Heart right ventricle (tissue), 16 donors: ENCODE data around the gene SMIM12. TPM values are rescaled to one million over a fixed set of nuclear protein-coding genes. Genes with fewer than 3 reads are reported as not detected.

ENCODE experiments used
- ATAC-seq, 8 donors: fragments of 200-7000 bp; cut with Tn5 transposase; one replicate each; pipeline ENCODE4 v1.9.1; 2020; ENCODE audit warnings: mild to moderate bottlenecking in 8 of 8, moderate library complexity in 8 of 8, moderate number of reproducible peaks in 1 of 8
- DNase-seq, 2 donors: peaks; one replicate each; pipeline ENCODE4 v3.0.0-alpha.2; 2020
- H3K27ac ChIP-seq, 10 donors: fragments of 200-600 bp; sonication (generic) in 2 of 10; one replicate each; pipeline versions ENCODE4 v1.5.0 to v1.8.0; 2020 to 2022; ENCODE audit warnings: mild to moderate bottlenecking in 3 of 10
- H3K27me3 ChIP-seq, 7 donors: fragments of 200-600 bp; one replicate each; pipeline ENCODE4 v1.8.0; 2021 to 2022; ENCODE audit warnings: mild to moderate bottlenecking in 2 of 7
- H3K36me3 ChIP-seq, 9 donors: fragments of 200-600 bp; sonication (generic) in 1 of 9; one replicate each; pipeline versions ENCODE4 v1.5.0 to v1.8.0; 2020 to 2022; ENCODE audit warnings: mild to moderate bottlenecking in 2 of 9
- H3K4me1 ChIP-seq, 9 donors: fragments of 200-600 bp; sonication (generic) in 1 of 9; one replicate each; pipeline versions ENCODE4 v1.5.0 to v1.8.0; 2020 to 2022; ENCODE audit warnings: mild to moderate bottlenecking in 4 of 9
- H3K4me3 ChIP-seq, 10 donors: fragments of 200-600 bp; sonication (generic) in 2 of 10; one replicate each; pipeline versions ENCODE4 v1.5.0 to v1.8.0; 2020 to 2022; ENCODE audit warnings: mild to moderate bottlenecking in 7 of 10, moderate library complexity in 2 of 10
- H3K9me3 ChIP-seq, 11 donors: fragments of 200-600 bp in 10 of 11; sonication (generic) in 2 of 11; one replicate each; pipeline versions ENCODE4 v1.5.0 to v1.8.0; 2013 to 2022; ENCODE audit warnings: mild to moderate bottlenecking in 2 of 11, control low read depth in 1 of 11, moderate library complexity in 1 of 11
- WGBS, 2 donors: extraction: QIAGEN DNeasy Blood & Tissue Kit; methylation state at CpG; one replicate each; pipeline ENCODE4 v1.1.7; 2013; ENCODE audit warnings: inconsistent platforms in 1 of 2; 5-methylcytosine and 5-hydroxymethylcytosine counted together
- intact Hi-C, 10 donors: fragments of 100-400 bp; cut with DNase I; formaldehyde crosslinking; loops; one replicate each; pipeline versions ENCODE4 v1.11.1 to v1.14.2; 2022
- polyA plus RNA-seq, 2 donors: library from polyadenylated mRNA; stranded (reverse); fragments of 200-250 nt; gene quantifications; one replicate each; pipeline ENCODE4 v1.2.3, GENCODE V29; 2013
- total RNA-seq, 10 donors: library from RNA; stranded (reverse); fragmentation: NEBNext Ultra II Directional in 3 of 10; extraction: Animal tissue kit (Norgen Biotek cat#: 25700) in 3 of 10; gene quantifications; one replicate each; pipeline versions ENCODE4 v1.2.1 to v1.2.4, GENCODE V29; 2021 to 2023
- TF ChIP-seq, protein P1 (sequence below), 9 donors: fragments of 200-600 bp; sonication (generic) in 2 of 9; IDR thresholded peaks; one replicate each; pipeline versions ENCODE4 v1.5.0 to v1.8.0; 2021 to 2022; ENCODE audit warnings: antibody characterized with exemption in 9 of 9, mild to moderate bottlenecking in 5 of 9, moderate library complexity in 1 of 9
- donor health status: Arrhythmogenic right ventricular cardiomyopathy.
- donor health status: ischemic (EF 13 %, LVEDD 7.1; RV severe dilation, severe dysfunction).
- donor health status: healthy with polysubstance abuse.
- donor health status: DM: no; HTN: yes; CAD: no.
- donor health status: DM: no; HTN: no; CAD: no.
- donor health status: ischemic (EF 25% LVEDD 6.9; RV normal size, moderate dysfunction).
- donor health status: ischemic (EF 25% LVEDD 5.7; RV mildly dilated, moderate dysfunction).
- donor health status: healthy.
- donor health status: DM: yes; HTN: yes; CAD: no.
- donor health status: Ischemic cardiomyopathy.
- donor health status: ischemic (EF 35%, LVEDD 5.7; RV mildly dilated, moderate dysfunction).
- donor health status: nonischemic (EF 11% LVEDD 7.7; RV severe dilation, severe dysfunction).
- donor health status: DM: yes; HTN: yes; CAD: no.
- donor health status: PGD.
- donor health status: ischemic (EF 29% LVEDD 5.4; RV normal size, mild dysfunction).
- donor health status: nonischemic (EF 23%, LVEDD 6.1; RV moderate dilation, normal function).

SMIM12 gene
- total and polyA plus RNA-seq, 12 donors: 9.7 to 78.1 (median 43.7) TPM

- Histone ChIP-seq H3K9me3 (peaks cover 0 to 6% (median 0%) of the 10 kb centered on the region in 11 donors), H3K36me3 (no peaks in the 10 kb centered on the region), H3K27me3 (peaks cover 0 to 87% (median 76%) of the 10 kb centered on the region in 7 donors), H3K4me1 (no peaks in the 10 kb centered on the region), H3K4me3 (no peak overlapping the region), H3K27ac (no peak overlapping the region)
- DNase-seq (no peak), ATAC-seq (no peak)
- TF ChIP-seq, protein P1, sequence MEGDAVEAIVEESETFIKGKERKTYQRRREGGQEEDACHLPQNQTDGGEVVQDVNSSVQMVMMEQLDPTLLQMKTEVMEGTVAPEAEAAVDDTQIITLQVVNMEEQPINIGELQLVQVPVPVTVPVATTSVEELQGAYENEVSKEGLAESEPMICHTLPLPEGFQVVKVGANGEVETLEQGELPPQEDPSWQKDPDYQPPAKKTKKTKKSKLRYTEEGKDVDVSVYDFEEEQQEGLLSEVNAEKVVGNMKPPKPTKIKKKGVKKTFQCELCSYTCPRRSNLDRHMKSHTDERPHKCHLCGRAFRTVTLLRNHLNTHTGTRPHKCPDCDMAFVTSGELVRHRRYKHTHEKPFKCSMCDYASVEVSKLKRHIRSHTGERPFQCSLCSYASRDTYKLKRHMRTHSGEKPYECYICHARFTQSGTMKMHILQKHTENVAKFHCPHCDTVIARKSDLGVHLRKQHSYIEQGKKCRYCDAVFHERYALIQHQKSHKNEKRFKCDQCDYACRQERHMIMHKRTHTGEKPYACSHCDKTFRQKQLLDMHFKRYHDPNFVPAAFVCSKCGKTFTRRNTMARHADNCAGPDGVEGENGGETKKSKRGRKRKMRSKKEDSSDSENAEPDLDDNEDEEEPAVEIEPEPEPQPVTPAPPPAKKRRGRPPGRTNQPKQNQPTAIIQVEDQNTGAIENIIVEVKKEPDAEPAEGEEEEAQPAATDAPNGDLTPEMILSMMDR (IDR thresholded peaks at IDR 0.05): no peak
- intact Hi-C loops: loop anchor here in 1 of 10 donors (10.0 kb wide), 1 partner anchor 98 kb away; no protein-coding TSS in a partner anchor
- WGBS, 2 donors: 77 to 83% methylated on average over 7 of the region's 7 CpGs
Measured at GRCh38 chr1:34876406-34876805, 16.9 kb upstream of the SMIM12 start.

DNA sequence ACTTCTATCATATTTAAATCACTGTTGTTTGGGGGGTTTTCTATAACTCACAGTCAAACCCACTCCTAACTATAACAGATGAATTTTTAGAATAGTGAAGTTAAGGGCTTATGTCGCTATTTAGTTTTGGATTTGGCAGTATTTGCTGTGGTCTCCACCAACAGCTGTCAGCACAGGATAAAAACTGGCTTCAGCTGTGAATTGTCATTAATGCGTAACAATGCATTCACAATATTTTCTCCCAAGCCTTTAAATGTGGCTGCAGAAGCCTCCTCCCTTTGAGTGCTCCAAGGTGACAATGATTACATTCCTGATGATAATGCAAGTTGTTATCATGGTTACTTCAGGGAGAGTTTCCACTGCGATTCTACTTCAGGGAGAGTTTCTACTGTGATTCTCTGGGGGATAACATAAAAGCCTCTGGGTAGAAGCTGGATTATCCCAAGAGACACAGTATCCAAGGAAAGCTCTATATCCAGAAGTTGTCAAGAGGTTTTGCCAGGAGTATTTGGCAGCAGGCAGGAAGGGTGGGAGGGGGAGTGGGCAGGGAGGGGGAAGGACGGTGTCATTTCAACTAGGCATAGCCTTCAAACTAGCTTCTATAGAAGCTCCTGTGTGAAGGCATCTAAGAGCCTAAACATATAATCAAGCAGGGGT lies 14.9 kb upstream of the SMIM12 start:
- TF ChIP-seq, protein P1 (IDR thresholded peaks at IDR 0.05): no peak
- Histone ChIP-seq H3K4me1 (no peaks in the 10 kb centered on the region), H3K27ac (no peak overlapping the region), H3K36me3 (no peaks in the 10 kb centered on the region), H3K27me3 (peaks cover 0 to 80% (median 72%) of the 10 kb centered on the region in 7 donors), H3K4me3 (no peak overlapping the region), H3K9me3 (no peaks in the 10 kb centered on the region)
- ATAC-seq (no peak), DNase-seq (no peak)
- WGBS, 2 donors: 52 to 55% methylated on average over 4 of the region's 4 CpGs
- intact Hi-C loops: loop anchor here in 1 of 10 donors (10.0 kb wide), 1 partner anchor 100 kb away; no protein-coding TSS in a partner anchor

DNA sequence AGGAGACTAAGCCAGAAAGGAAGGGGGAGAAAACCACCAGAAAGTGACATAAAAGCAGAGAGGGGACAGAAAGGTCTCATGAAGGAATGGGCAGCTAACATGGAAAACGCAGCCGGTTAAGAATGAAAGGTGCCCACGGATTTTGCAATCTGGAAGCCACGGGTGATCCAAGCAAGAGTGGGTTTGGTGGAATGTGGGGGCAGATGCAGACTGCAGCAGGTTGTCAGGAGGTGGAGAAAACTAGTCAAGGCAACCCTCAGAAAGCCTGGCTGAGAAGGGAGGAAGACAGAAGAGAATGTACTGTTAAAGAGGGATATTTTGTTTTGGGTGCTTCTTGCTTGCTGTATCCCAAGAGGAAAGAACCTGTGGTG lies 12.6 kb upstream of the SMIM12 start:
- Histone ChIP-seq H3K27me3 (peaks cover 0 to 58% (median 52%) of the 10 kb centered on the region in 7 donors), H3K4me3 (no peak overlapping the region), H3K9me3 (no peaks in the 10 kb centered on the region), H3K4me1 (peaks cover 0 to 10% (median 0%) of the 10 kb centered on the region in 9 donors), H3K27ac (no peak overlapping the region), H3K36me3 (no peaks in the 10 kb centered on the region)
- DNase-seq (no peak), ATAC-seq (no peak)
- intact Hi-C loops: loop anchor here in 1 of 10 donors (10.0 kb wide), 1 partner anchor 103 kb away; no protein-coding TSS in a partner anchor
- TF ChIP-seq, protein P1 (IDR thresholded peaks at IDR 0.05): no peak
- 77 to 80% methylated on average over 4 of the region's 4 CpGs for WGBS, 2 donors

GRCh38 chr1:34871443-34872132 lies 12.0 kb upstream of the SMIM12 start:
- H3K27ac ChIP-seq: no peak overlapping the region
- DNase-seq: no peak
- H3K4me1 ChIP-seq: peaks cover 0 to 15% (median 4%) of the 10 kb centered on the region in 9 donors
- no peaks in the 10 kb centered on the region for H3K36me3 ChIP-seq
- intact Hi-C loops: loop anchor here in 1 of 10 donors (10.0 kb wide), 1 partner anchor 103 kb away; no protein-coding TSS in a partner anchor
- H3K4me3 ChIP-seq: no peak overlapping the region
- TF ChIP-seq, protein P1 (IDR thresholded peaks at IDR 0.05): no peak
- ATAC-seq: no peak
- 72 to 74% methylated on average over 17 of the region's 17 CpGs for WGBS, 2 donors
- no peaks in the 10 kb centered on the region for H3K9me3 ChIP-seq
- peaks cover 0 to 52% (median 46%) of the 10 kb centered on the region in 7 donors for H3K27me3 ChIP-seq
